SJSA1 (cell line): ENCODE measurements around the gene C1QTNF6. TPM values are rescaled to one million over a fixed set of nuclear protein-coding genes. Genes with fewer than 3 reads are reported as not detected.
"Not testable (repeated sequence)": the region's sequence is repeated elsewhere in the genome, so short reads cannot be mapped to it uniquely, and the experiment has no call there.

ENCODE experiments used
- DNase-seq, 2 experiments: peaks; one replicate each; pipeline ENCODE4 v3.0.0-alpha.2; 2015 to 2020; ENCODE audit warnings: low spot score in 2 of 2, low read depth in 1 of 2
- H3K27ac ChIP-seq: fragments of 250-450 bp; sonication (Bioruptor Pico); 2 replicates; pipeline ENCODE4 v1.5.1; 2020; ENCODE audit warnings: mild to moderate bottlenecking, moderate library complexity
- H3K27me3 ChIP-seq: fragments of 250-450 bp; sonication (Bioruptor Pico); replicated peaks from 2 replicates; pipeline ENCODE4 v1.5.1; 2020; ENCODE audit warnings: mild to moderate bottlenecking, moderate library complexity
- H3K36me3 ChIP-seq: fragments of 250-450 bp; sonication (Bioruptor Pico); 2 replicates; pipeline ENCODE4 v1.5.1; 2020; ENCODE audit warnings: mild to moderate bottlenecking
- H3K4me1 ChIP-seq: fragments of 250-450 bp; sonication (Bioruptor Pico); replicated peaks from 2 replicates; pipeline ENCODE4 v1.6.1; 2021; ENCODE audit warnings: mild to moderate bottlenecking
- H3K4me3 ChIP-seq: fragments of 250-450 bp; sonication (Bioruptor Pico); 2 replicates; pipeline ENCODE4 v1.5.1; 2020; ENCODE audit warnings: mild to moderate bottlenecking
- H3K9me3 ChIP-seq: fragments of 250-450 bp; sonication (Bioruptor Pico); replicated peaks from 2 replicates; pipeline ENCODE4 v1.5.1; 2020; ENCODE audit warnings: mild to moderate bottlenecking
- total RNA-seq: library from RNA; depleted of rRNA; stranded (reverse); fragments of >200 nt; shearing (Covaris generic); gene quantifications from 2 replicates; pipeline ENCODE4 v1.2.3, GENCODE V29; 2014

The C1QTNF6 gene
- total RNA-seq, 1 experiment from 2014 or later: 3.4 TPM

DNA sequence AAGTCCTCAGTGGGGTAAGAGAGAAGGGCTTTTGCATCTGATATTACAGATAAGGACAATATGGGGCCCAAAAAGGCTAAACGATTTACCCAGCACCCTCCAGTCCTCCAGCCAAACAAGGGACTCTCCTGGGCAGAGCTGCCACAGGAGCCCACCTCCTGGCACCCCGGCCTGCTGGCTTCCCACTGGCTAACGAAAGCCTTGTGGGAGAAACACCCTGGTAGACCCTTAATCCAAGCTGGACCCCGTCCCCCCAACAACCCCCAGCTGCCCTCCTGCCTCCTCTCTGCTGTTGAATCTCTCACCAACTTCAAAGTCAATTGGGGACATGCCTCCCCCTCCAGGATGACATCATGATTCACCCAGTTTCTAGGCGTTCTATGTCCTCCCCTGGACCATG lies 10.8 kb downstream of the C1QTNF6 start:
- no peak for DNase-seq
- no peak overlapping the region for H3K4me3 ChIP-seq
- H3K27ac ChIP-seq: no peak overlapping the region
- 0 out of 2 replicates have a peak, but pooled peaks cover 4% of the 10 kb centered on the region for H3K4me1 ChIP-seq
- no peaks in the 10 kb centered on the region for H3K36me3 ChIP-seq
- H3K9me3 ChIP-seq: no peaks in the 10 kb centered on the region
- peaks cover 4% of the 10 kb centered on the region; the same call in 1 of the 2 replicates for H3K27me3 ChIP-seq

DNA sequence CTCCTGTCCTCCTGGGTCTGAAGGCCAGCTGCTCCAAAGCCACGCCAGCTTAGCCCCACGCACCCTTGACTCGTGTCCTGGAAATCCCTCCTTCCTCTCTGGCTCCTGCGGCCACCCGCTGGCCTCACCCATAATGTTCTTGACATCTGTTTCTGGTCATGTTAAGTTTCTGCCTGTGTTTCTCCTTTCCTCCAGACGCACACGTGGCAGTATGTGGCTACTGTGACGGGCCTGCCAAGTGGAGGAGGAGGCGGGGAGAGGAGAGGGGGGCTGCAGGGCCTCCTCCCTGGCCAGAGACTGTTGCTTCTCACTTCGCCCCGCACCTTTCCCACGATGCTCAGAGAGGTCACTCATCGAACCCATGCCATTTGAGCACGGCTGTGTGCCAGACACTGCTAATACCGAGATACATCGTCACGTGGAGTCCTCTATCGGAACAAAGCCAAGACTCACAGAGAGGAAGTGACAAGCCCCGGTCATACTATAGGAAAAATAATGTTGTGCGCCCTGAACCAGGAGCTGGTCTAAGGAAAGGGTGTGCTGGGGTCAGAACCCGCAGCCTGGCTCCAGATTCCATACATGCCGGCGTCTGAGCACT lies 11.5 kb downstream of the C1QTNF6 start:
- Histone ChIP-seq H3K4me1 (0 out of 2 replicates have a peak, but pooled peaks cover 4% of the 10 kb centered on the region), H3K27me3 (peaks cover 4% of the 10 kb centered on the region; the same call in 1 of the 2 replicates), H3K4me3 (no peak overlapping the region), H3K27ac (no peak overlapping the region), H3K36me3 (no peaks in the 10 kb centered on the region), H3K9me3 (no peaks in the 10 kb centered on the region)
- DNase-seq: no peak

DNA sequence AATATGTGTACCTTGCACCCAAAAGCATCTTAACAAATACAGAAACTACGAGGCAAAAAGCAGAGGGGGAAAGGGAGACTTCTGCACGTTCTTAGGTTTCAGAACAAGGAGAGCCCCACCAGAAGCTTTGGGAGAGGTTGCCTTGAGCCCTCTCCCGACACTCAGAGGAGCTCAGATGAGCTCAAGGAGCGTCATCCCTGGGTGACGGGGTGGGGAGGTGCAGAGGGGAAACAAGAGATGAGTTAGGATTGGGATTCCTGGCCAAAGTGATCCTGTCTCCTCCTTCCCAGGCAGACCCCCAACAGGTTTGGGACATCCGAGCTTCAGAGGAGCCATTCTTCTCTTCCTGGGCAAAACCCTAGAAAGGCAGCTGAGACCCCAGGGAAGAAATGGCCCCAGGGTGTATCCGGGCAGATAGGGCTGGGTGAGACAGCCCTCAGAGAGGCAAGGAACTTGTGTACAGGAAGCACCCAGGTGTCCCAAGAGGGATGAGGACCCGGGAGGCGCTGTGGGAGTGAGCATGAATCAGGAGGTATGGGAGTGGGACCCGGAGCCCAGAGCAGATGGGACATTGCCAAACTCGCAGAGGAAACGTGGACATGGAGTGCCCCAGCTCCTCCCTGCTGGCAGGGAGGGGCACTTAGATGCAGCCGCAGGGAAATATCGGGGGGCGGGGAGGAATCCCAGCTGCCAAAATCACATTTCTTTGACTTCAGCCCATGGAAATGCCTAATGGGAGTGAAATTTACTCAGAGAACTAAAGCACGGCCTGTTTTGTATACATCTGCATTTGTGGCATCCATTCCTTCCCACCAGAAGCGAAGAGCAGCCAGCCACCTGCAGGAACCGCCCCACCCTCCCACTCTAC lies 12.4 kb downstream of the C1QTNF6 start:
- peaks cover 9% of the 10 kb centered on the region for H3K27me3 ChIP-seq

DNA sequence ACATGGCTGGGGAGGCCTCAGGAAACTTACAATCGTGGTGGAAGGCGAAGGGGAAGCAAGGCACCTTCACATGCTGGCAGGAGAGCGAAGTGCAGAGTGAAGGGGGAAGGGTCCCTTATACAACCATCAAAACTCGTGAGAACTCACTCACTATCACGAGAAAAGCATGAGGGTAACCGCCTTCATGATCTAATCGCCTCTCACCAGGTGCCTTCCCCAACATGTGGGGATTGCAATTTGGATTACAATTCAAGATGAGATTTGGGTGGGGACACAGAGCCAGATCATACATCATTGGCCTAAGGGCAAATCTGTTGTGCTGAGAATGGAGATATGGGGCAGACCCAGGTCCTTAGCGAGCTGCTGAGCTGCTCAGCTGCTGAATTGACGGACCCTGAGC lies 13.1 kb downstream of the C1QTNF6 start:
- H3K9me3 ChIP-seq: no peaks in the 10 kb centered on the region
- peaks cover 9% of the 10 kb centered on the region for H3K27me3 ChIP-seq
- H3K27ac ChIP-seq: no peak overlapping the region
- H3K4me1 ChIP-seq: 0 out of 2 replicates have a peak, but pooled peaks cover 4% of the 10 kb centered on the region
- no peak overlapping the region for H3K4me3 ChIP-seq
- DNase-seq: no peak
- no peaks in the 10 kb centered on the region for H3K36me3 ChIP-seq

More for the DNA sequence above, 12.4 kb downstream of the C1QTNF6 start:
- H3K36me3 ChIP-seq: no peaks in the 10 kb centered on the region
- no peak overlapping the region for H3K4me3 ChIP-seq
- H3K27ac ChIP-seq: no peak overlapping the region
- DNase-seq: no peak
- H3K4me1 ChIP-seq: 0 out of 2 replicates have a peak, but pooled peaks cover 4% of the 10 kb centered on the region
- H3K9me3 ChIP-seq: no peaks in the 10 kb centered on the region

DNA sequence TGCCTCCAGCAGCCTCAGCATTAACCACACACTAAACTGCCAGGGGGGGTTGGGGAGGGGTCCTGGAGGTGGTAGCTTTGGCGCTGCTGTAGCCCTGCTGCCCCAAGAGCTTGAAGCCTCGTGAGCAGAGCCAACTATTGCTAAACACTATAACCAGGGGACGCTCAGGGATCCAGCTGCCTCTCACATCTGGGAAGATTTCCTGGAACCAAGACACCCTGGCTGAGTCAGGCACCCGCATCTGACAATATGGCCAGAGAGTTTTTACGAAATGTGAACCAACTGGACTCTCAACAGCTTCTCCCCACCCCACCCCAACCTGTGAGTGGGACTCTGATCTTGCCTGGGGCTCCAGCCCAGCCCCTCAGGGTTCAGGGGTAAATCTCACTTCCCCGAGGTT lies 14.3 kb downstream of the C1QTNF6 start:
- Histone ChIP-seq H3K27me3 (peaks cover 9% of the 10 kb centered on the region), H3K4me1 (0 out of 2 replicates have a peak, but pooled peaks cover 4% of the 10 kb centered on the region), H3K4me3 (no peak overlapping the region), H3K36me3 (no peaks in the 10 kb centered on the region), H3K9me3 (no peaks in the 10 kb centered on the region), H3K27ac (no peak overlapping the region)
- no peak for DNase-seq

DNA sequence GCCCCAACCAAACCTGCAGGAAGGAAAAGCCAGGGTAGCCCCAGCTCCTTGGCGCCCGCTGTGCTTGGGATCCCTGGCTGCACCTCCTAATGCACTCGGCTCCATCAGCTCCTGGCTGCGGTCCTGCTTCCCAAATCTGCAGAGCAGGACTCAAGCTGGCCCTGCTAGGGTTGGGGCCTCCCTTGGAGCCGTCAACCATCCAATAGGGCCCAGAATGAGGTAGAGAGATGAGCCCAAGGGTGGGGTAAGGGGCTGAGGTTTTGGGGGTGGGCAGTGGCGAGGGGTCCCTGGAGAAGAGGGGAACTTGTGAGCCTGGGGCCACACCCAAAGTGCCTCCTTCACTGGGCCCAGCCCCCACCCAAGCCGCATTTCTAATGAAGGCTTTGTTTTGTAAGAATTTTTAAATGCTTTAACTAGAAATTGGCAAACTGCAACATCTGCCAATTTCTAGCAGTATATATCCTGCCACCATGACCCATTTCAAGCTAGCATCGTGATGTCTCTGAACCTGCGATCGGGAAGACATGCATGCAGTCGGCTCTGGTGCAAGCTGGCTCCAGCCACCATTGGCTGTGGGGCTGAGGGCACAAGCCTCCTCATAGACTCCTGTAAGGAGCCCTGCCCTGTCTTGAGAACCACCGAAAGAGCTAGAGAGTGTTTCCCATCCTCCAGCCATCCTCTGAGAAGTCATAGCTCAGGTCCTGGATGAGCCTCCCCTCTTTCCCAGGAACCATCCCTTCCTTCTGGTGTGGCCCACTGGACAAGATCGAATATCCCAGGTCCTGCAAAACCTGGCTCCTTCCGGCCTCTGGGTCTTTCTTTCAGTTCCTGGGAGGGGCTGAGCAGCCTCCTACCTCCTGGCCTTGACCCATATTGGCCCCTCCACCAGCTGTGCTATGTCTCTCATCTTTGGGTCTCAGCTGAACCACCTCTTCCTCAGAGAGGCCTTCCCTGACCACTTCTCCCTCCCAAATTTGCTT lies 15.5 kb downstream of the C1QTNF6 start:
- H3K27me3 ChIP-seq: peaks cover 13% of the 10 kb centered on the region
- H3K4me3 ChIP-seq: no peak overlapping the region
- no peak overlapping the region for H3K27ac ChIP-seq
- no peak for DNase-seq
- 0 out of 2 replicates have a peak, but pooled peaks cover 4% of the 10 kb centered on the region for H3K4me1 ChIP-seq
- H3K36me3 ChIP-seq: no peaks in the 10 kb centered on the region
- no peaks in the 10 kb centered on the region for H3K9me3 ChIP-seq

DNA sequence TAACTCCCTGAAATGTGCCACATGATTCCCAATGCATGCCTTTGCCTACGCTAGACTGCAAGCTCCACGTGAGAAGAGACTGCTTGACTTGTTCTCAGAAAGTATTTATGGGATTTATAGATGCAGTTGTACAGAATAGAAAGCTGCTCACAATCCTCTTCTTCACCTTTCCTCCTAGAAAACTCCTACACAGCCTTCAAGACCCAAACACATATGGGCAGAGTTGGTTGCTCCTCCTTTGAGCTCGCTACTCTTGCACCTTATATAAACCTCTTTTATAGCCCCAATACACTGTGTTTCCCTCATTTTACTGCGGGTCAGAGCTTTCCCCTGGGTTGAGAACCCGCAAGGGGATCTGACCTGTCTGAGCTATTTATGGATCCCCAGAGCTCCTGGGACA lies 16.4 kb downstream of the C1QTNF6 start:
- no peak overlapping the region for H3K4me3 ChIP-seq
- peaks cover 4% of the 10 kb centered on the region for H3K4me1 ChIP-seq
- H3K36me3 ChIP-seq: no peaks in the 10 kb centered on the region
- 0 out of 2 replicates have a peak, but pooled peaks cover 1% of the 10 kb centered on the region for H3K9me3 ChIP-seq
- no peak for DNase-seq
- H3K27me3 ChIP-seq: peaks cover 13% of the 10 kb centered on the region
- no peak overlapping the region for H3K27ac ChIP-seq

DNA sequence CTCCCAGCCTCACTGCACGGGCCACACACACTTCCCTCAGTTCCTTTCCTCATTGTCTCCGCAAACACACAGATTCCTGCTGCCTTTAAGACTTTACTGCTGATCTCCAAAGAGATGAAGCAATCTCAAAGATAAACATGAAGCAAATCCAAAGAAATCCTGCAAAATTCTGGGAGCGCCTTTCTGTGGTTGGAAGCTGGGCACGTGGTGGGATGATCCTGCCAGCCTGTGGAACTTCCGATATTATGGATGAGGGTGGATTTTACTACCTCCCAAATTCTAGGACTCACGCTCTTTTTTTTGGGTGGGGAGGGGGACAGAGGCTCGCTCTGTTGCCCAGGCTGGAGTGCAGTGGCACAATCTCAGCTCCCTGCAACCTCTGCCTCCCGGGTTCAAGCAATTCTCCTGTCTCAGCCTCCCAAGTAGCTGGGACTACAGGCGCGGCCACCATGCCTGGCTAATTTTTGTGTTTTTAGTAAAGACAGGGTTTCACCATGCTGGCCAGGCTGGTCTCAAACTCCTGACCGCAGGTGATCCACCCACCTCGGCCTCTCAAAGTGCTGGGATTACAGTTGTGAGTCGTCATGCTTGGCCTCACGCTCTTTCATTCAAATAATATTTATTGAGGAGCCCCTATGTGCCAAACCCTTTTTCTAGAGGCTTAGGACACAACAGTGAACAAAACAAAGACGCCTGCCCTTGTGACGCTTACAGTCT lies 17.2 kb downstream of the C1QTNF6 start:
- not testable (repeated sequence) for H3K4me1 ChIP-seq, H3K4me3 ChIP-seq, H3K9me3 ChIP-seq, H3K27ac ChIP-seq, H3K36me3 ChIP-seq, DNase-seq
- H3K27me3 ChIP-seq: peaks cover 13% of the 10 kb centered on the region

DNA sequence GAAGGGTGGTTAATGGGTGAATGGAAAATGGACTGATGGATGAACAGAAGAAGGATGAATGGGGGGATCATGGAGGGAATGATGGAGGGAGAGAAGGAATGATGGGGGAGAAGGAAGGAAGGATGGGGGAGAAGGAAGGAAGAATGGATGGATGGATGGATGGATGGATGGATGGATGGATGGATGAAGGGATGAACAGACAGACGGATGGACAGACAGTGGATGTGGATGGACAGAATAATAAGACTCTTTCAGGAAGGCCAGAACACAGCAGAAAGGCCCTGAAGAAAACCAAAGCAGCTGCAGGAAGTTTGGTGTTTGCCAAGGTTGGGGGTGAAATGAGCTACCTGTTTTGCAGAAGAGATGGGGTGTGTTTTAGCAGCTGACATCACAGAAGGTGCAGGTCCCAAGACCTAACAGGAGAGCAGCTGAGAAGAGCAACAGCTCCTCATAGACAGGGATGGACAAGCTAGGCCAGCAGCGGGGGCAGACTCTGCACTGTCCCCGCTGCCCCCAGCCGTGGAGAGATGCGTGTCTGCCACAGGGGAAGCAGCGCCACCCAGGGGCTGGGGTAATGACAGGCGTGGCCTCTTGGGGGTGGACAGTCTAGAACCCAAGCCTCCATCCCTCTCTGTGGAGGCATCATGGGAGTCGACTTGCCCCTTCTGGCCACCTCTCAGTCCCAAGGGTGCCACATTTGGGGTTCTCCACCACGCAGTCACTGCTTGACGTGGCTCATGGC lies 17.9 kb downstream of the C1QTNF6 start:
- 0 out of 2 replicates have a peak, but pooled peaks cover 2% of the 10 kb centered on the region for H3K9me3 ChIP-seq
- H3K27me3 ChIP-seq: peaks cover 13% of the 10 kb centered on the region
- no peak overlapping the region for H3K27ac ChIP-seq

DNA sequence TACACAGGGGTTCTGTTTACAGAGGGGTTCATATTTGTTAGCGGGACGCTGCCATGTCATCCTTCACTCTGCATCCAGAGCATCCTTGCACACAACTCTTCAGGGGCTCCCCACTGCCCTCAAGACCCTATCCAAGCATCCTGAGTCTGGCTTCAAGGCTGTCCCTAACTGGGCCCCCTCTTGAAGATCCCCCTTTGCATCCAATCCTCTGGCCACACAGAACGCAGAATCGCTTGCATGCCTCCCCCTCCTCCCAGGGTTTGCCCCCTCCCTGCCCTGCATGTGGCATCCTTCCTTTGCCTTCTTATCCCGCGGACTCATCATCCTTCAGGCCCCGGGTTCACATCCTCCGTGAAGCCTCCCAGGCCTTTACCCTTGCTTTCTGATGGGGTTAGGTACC lies 18.6 kb downstream of the C1QTNF6 start:
- DNase-seq: no peak

More for the DNA sequence above, 17.9 kb downstream of the C1QTNF6 start:
- H3K4me1 ChIP-seq: peaks cover 4% of the 10 kb centered on the region
- no peak overlapping the region for H3K4me3 ChIP-seq
- no peak for DNase-seq
- no peaks in the 10 kb centered on the region for H3K36me3 ChIP-seq

DNA sequence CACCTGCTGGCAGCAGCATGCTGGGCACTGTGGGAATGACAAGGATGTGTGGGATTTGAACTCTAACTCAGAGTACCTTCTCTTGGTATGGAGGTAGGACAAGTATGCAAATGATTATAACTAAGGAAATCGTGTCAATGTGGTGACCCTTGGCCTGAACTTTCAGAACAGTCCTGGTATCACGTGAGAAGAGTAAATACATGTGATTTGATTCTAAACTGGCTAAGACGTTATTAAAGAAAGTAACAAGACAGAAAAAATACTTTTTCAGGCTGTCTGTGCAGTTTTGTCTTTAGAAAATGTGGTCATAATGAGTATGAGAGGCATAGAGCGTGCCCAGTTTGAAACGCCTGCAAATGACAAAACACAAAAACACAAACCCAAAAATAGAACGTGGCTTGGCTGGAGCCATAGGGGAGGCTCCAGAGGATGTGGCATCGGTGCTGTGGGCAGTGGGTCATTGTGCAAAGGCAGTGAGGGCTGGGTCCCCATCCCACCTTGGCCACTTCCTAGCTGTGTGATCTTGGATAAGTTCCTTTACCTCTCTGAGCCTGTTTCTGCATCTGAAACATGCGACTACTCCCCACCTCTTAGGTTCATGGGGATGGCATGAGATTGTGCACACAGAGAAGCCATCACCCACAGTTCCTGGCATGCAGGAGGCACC lies 19.9 kb downstream of the C1QTNF6 start:
- no peak for DNase-seq
- Histone ChIP-seq H3K4me3 (no peak overlapping the region), H3K9me3 (0 out of 2 replicates have a peak, but pooled peaks cover 2% of the 10 kb centered on the region), H3K4me1 (peaks cover 4% of the 10 kb centered on the region), H3K27me3 (peaks cover 9% of the 10 kb centered on the region), H3K27ac (no peak overlapping the region), H3K36me3 (no peaks in the 10 kb centered on the region)

More for the DNA sequence above, 18.6 kb downstream of the C1QTNF6 start:
- H3K4me3 ChIP-seq: no peak overlapping the region
- 0 out of 2 replicates have a peak, but pooled peaks cover 2% of the 10 kb centered on the region for H3K9me3 ChIP-seq
- H3K27me3 ChIP-seq: peaks cover 13% of the 10 kb centered on the region
- H3K36me3 ChIP-seq: no peaks in the 10 kb centered on the region
- H3K4me1 ChIP-seq: peaks cover 4% of the 10 kb centered on the region
- H3K27ac ChIP-seq: no peak overlapping the region
